HG03097 (cell line): ENCODE results near the gene MAGEF1.
"Not testable (repeated sequence)": the region's sequence is repeated elsewhere in the genome, so short reads cannot be mapped to it uniquely, and the experiment has no call there.

ENCODE experiments used
- ATAC-seq: cut with Tn5 transposase; IDR thresholded peaks from one replicate; pipeline ENCODE4 v1.9.1; 2021; ENCODE audit not compliant: unreplicated experiment, low FRiP score

Gene MAGEF1

DNA sequence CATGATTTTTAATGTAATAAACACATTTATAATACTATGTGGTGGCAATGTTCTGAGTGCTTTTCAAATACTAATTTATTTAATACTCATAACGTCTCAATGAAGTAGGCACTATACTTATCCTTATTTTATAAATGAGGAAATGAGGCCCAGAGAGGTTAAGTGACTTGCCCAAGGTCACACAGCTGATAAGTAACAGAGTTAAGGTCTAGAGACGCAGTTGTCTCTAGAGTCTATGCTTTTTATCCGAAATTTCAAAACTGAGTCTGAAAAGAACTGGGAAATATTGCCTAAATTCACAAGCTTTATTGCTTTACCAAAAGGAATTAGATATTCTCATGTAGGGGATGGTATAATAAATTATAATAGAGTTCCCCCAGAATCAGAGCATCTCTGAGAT, 31.4 kb upstream of the MAGEF1 start:
- ATAC-seq, result no peak

DNA sequence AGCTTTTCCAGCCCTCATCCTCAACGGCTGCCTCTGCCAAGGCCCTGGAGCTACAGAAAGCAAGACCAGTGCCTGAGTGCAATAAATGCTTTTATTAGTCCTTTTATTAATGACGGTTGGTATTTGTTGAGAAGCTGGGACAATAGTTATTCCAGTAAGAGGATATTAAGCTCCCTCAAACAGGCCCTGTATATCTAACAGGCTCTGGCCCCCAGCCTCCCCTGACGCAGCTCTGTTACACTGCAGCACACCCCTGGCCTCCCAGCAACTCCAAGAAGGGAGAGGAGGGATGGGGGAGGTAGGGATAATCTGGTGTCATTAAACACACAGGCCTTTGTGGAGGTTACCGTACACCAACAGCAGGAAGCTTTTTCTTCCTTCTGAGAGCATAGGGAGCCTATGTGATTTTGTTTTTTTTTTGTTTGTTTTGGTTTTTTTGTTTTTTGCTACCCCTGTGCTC, 30.8 kb upstream of the MAGEF1 start:
- no peak for ATAC-seq

DNA sequence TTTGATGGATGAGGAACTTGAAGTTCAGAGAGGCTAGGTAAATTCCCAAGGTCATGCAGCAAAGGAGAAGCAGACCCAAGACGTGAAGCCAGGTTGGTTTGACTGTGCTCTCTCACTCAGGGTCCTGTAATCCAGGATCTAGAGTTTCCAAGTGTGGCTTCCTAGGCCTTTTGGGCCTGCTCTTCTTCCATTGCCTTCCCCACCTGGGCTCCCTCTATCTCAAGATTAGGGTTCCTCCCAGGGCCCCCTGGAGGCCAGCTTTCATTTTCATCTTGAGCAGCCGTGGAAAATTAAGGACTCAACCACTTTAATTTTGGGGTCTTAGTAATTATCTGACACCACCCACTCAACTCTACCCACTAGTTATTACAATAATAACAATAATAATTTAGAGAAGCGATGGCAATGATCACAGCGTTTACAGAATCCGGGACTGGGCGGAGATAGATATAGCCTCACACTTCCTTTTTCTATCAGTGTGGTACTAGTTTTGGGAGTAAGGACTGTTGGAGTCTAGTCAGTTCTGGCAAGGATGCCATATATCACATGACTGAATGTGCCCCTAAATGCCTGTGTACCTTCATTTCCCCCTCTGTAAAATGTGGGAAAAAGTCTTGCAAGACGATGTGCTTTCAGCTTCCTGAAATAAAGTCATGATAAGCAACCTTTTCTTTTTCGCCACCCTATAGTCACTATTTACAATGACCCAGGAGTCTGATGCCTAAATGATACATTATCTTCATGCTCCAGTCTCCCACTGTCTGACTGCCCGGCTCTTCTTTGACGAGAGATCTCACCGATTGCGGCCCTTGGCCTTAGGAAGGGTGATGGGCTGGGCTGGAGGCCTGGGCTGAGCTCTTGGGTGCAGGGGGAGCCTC, 30.2 kb upstream of the MAGEF1 start:
- no peak for ATAC-seq

DNA sequence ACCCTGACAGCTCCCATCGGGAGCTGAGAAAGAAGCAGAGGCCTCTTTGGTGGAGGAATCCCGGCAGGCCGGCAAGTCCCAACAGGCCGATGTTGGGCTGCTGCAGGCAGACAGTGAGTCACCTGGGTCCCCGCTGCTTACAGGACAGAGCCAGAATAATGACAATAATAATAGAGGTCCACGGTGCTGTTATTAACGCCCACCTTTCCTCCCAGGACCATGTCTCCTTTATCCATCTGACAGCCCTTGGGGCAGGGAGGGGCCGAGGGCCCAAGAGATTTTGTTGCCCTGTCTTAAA, 29.3 kb upstream of the MAGEF1 start:
- no peak for ATAC-seq

DNA sequence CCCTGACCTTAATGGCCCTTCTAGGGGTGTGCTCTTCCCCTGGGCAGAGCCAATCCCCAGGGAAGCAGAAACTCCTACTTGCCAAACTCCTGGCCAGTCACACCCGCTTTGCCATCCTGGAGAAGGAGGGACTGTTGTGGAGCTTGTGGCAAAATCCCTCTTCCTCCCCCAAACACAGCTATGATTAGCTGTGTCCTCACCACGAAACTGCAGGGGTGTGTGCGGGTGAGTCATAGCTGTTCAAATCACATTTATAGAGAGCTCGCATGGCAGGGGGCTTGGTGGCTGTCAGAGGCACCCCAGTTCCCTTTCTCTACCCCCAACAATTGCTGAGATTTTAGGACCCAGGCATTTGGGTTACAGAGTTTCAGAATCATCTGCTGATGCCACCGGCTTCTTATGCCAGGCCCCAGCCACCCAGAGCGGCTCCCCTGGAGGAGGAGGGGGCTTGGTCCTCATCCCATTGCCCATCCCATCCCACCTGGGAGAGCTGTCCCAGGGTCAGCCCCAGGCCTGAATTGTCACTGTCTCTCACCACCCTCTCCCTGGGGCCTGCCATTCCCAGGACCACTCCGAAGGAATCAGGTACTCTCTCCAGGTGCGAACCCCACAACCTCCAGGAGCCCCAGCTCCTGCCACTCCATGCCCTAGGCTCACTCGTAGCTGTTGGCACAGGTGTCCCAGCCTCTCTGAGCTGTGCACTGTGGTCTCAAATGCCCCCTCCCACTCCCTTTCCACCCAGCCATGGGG, 28.8 kb upstream of the MAGEF1 start:
- no peak for ATAC-seq

DNA sequence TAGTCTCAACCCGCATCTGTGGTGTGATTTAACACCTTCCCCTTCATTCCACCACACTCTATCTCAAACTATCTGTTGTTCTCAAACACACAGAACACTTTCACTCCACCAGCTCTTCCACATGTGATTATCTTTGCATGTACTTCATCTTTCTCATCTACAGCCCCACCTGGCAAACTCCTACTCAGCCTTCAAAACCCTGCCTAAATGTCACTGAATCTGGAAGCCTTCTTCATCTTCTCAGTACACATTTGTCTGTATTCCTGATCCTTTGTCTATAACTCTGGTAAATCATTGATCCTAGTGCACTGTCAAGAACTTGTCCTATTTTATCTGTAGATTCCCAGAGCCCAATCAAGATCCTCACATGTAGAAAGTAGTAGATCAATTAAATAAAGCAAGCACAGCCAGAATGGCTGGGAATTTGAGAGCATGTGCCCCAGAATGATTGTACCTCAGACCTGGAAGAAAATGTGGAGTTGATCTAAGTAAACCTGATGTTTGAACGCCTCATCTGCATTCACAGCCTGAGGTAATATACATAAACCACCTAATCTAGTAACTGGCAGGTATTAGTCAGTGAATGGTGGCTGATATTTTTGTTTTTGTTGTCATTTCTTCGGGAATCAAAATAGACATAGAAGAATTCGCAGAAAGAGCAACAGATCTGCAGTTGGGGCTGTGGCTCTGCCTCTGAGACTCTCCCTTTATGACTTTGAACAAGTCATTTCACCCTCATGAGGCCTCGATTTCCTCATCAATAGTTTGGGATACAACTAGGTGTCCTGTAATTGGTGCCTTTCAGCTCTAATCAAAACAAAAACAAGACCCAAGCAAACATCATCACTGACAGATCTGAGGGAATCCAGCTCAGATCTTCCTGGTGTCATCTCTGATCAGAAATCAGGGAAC, 28.0 kb upstream of the MAGEF1 start:
- ATAC-seq, result no peak

DNA sequence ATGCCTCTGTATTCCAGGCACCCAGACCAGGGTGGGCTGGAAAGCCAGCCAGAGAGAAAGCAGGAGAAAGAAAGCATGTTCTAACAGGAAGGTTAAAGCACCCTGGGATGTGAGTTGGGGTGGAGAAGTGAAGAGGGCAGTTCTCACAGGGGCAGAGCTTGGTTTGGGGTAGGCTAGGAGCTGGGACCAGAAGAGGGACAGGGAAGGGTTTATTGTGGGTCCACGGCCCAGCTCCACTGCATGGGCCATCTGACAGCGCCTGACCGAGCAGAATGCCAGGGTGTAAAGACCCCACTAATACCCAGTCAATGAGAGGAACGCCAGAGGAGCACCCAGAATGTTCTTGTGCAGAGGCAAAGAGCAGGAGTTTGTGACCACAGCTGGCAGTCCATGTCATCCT, 27.1 kb upstream of the MAGEF1 start:
- ATAC-seq, result no peak

DNA sequence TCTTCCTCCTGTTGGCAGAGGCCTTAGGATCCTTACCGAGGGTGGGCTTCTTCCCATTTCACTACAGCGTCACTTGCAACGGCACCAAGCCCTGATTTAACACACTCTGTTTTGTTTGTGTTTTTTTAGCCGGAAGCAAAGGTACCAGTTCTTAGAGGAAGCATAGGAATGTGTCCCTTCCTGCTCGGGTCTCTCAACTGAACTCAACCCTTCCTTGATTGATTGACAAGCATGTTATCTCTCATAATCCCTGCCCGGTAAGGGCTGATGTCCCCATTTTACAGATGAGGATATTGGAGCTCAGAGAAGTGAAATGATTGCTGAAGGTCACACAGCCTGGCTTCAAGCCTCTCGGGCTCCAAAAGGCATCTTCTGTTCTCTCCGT, 26.6 kb upstream of the MAGEF1 start:
- ATAC-seq, result no peak

DNA sequence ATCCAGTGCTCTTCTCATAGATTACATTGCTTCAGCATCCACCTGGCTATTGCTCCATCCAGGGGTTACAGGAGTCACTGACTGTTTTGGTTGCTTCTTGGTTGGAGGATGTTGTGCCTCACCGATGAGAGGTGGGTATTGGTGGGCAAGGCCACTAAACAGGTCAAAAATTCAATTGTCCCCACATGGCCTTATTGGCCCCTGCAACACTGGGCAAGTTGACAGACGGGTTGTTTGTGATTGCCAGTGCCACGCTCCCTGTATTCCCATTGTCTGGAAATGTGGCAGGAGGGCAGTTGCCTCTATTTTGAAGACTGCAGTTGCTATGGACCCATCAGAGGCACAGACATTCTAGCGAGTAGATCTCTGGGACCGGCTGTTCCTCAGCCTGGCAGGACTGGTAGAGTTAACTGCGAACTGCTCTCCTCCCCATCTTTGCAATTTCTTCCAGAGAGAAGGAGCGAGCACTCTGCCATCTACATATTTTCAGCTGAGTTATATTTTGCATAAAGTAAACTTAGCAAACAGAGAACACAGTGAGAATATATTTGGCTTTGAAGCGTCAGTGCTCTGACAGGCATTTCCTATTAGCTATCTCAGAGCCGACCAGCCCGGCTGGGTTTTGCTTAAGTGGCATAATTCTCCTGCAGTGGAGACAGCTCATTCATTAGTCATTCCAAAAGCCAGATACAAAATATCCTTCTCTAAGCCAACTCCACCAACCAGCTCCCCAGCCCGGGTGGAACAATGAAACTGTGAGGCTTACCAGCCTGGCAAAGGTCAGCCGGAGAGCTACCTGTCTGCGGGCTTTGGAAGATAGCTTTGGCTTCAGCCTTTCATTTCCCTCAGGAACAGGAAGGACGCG, 26.0 kb upstream of the MAGEF1 start:
- ATAC-seq, result no peak

DNA sequence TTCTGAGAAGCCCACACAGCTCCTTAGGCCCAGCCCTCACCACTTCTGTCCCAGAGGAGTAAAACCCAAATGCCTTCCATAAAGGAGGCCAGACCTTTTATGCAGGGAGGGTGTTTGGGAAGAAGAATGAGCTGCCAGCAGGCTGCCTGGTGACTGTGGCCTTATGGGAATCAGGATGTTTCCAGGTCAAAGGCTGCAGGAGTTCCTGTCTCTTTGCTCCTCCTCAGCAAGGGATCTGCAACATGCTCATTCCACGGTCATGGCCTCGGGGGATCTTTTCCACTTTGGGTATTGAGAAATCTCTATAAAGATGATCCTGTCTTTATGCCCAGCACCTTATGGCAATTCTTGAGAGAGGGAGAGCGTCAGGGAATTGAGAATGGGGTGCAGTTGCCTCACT, 25.2 kb upstream of the MAGEF1 start:
- no peak for ATAC-seq

DNA sequence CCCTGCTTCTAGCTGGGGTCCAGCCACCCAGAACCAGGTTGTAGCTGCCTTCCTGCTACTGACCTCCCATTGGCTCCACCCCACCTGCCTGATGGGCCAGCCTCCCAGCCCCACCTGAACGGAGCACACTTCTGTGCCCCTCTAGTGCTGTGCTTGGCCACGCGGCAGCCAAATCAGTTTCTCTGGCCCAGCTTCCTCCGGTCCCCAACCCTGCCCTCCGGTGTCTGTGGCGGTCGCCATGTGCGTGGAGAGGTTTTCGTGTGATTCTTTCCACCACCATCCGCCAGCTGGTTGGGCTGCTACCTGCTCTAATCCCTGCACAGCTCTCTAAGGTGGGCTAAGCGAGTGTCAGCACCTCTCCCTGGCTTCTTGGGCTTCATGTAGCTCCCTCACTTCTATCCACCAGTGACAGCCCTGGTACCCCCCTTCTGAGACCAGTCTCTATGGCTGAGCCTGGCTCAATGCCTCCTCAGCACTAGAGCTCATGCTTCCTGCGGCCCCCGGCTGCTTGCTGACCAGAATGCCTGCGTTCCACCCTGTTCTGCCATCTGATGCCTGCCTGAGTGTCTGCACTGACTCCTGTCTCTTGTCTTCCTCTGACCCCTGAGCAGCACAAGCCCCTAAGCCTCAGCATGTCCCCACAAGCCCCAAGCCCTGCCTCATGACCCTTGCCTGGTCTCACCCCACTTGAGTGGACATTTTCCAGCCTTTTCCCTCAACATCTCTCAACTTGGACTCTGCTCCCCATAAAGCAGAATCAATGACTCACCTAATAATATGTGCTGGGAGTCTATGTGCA, 23.2 kb upstream of the MAGEF1 start:
- ATAC-seq, result no peak

DNA sequence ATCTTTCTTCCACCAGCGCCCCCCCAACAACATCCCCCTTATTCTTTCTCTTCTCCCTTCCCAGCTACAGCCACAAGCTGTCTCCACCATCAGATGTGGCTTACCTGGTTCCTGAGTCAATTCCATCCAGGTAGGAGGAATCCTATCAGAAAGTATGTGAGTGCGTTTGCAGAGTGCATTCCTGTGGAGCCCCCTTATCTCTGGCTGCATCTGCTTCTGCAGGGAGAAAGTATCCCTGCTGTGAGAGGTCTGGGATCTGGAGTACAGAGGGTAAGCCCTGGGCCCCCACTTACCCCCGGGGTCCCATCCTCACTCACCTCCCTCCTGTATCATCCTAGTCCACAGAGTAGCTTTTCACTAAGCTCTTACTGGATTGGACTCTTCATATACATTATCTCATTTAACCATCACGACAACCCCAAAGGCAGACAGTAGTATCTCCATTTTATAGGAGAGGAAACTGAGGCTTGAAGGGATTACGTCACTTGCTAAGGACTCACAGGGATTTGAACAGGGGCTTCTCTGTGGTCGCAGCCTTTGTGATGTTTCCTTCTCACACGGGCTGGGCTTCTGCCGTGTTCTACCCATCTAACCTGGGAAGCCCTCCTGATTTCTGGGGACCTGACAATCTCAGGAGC, 22.2 kb upstream of the MAGEF1 start:
- no peak for ATAC-seq

DNA sequence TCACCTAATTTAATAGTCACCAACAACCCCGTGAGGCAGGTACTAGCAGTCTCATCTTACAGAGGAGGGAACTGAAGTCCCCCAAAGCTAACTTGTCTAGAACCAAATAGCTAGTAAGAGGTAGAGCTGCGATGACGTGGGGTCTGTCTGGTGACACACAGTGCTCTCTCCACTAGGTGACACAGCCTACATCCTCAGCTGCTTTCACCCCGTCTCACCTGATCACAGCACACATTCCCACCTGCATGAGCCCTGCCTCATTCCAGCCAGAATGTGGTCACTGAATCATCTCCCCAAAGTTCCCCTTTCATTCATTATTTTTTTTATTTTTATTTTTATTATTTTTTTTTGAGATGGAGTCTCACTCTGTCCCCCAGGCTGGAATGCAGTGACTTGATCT, 21.3 kb upstream of the MAGEF1 start:
- no peak for ATAC-seq

DNA sequence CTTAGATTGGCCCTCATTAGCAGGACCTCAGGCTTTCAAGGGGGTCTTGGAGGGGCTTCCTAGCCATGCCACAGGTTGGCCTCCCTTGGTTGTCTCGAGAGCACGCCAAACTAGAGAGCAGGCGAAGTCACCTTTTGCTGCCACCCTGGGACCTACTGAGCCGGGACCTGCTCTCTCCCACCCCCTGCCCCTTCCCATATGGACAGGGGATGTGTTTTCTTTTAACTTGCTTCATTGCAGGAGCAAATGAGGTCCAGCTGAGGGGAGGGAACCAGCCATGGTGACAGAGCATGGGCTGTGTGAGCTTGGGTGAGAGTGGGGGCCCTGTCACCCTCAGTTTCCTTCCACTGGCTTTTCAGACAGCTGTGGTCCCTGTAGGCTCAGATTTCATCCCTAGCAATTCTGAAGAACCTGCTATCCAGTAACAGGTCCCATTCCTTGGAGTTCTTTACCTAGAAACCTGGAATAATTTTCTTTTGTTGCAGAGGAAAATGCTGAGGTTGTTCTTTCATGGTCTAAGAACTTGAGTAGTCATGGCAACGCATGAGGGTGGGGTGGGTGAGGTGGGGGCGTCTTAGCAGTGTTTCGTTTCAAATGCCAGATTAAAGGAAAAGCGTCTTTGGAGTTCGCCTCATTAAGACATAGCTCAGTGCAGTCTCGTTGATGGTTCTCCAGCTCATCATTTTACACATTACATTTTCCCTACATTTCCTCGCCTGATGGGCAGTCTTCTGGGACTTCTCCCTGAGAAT, 20.1 kb upstream of the MAGEF1 start:
- no peak for ATAC-seq

DNA sequence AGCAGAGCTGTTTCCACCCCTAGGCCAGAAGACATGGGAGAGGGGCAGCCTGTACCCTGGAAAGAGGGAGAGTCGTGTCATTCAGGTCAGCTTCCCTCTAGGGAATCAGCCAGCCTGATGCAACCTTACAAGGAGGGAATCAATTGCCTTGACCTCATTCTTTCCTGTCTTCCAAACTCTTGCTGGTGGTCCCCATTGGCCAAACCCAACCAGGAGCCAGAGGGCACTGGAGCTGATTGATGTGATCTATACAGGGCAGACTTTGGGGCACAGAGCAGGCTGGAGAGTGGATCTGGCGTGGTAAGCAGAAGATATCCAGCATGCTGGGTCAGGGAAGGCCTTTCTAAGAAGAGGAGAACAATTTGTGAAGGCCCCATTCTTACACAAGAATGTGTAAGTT, 19.1 kb upstream of the MAGEF1 start:
- ATAC-seq, result no peak

DNA sequence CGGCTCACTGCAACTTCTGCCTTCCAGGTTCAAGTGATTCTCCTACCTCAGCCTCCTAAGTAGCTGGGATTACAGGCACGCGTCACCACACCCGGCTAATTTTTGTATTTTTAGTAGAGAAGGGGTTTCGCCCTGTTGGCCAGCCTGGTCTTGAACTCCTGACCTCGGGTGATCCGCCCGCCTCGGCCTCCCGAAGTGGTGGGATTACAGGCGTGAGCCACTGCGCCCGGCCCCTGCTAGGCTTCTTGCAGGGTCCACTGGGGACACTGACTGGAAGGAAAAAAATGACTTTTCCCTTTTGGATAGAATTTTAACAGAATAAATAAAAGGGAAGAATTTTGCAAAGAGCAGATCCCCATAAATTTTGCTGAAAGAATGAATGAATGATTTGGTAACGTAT, 17.3 kb upstream of the MAGEF1 start:
- ATAC-seq, result not testable (repeated sequence)

DNA sequence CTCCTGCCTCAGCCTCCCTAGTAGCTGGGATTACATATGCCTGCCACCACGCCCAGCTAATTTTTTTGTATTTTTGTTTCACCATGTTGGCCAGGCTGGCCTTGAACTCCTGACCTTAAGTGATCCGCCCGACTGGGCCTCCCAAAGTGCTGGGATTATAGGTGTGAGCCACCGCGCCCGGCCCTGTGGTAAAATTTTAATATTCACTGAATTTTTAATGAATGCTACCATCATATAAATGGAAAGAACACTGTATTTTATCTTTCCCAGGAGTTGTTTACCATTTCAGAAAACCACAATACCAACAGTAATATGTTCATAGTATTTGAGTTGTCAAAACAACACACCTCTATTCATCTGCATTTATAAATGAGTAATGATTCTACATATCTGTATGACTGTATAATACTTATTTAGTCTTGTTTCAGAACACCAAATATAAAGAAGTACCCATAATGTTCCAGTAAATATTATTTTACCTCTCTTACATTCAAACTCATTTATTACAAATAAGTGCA, 16.2 kb upstream of the MAGEF1 start:
- ATAC-seq, result no peak
